Stimulated activated CD4-positive, alpha-beta T cell treated with anti-CD3 and anti-CD28 coated beads, Interleukin-15, amount 100 ng/mL, for 1 hour (primary cell): ENCODE measurements around the gene SCN8A.
A peak's percentile ranks its signal among the peaks of the same experiment; 100 is the strongest.

ENCODE experiments used
- DNase-seq, 2 donors: peaks; one replicate each; pipeline ENCODE4 v3.0.0-alpha.2; 2020; ENCODE audit warnings: low read depth in 1 of 2, low spot score in 1 of 2

SCN8A gene

GRCh38 chr12:51813931-51814310 is 222.9 kb downstream of the SCN8A start:
- no peak for DNase-seq

- DNase-seq, result peak; percentile 35 to 59
Observed at GRCh38 chr12:51814311-51815088, 223.5 kb downstream of the SCN8A start.

- DNase-seq, result no peak
Observed at GRCh38 chr12:51815571-51815970, 224.5 kb downstream of the SCN8A start.

- no peak for DNase-seq
Observed at GRCh38 chr12:51817027-51817953, 226.3 kb downstream of the SCN8A start.

- DNase-seq, result no peak
Observed at GRCh38 chr12:51818086-51818485, 227.1 kb downstream of the SCN8A start.

GRCh38 chr12:51818566-51819300 is 227.7 kb downstream of the SCN8A start:
- no peak for DNase-seq

GRCh38 chr12:51819736-51820525 is 228.9 kb downstream of the SCN8A start:
- DNase-seq, result no peak

GRCh38 chr12:51820526-51821439 is 229.8 kb downstream of the SCN8A start:
- DNase-seq, result peak; percentile 67 to 79

GRCh38 chr12:51821440-51822260 is 230.6 kb downstream of the SCN8A start:
- peak in 1 of 2 donors; percentile 23 for DNase-seq

- DNase-seq, result no peak
Observed at GRCh38 chr12:51822261-51822616, 231.2 kb downstream of the SCN8A start.

GRCh38 chr12:51822956-51823355 is 231.9 kb downstream of the SCN8A start:
- DNase-seq, result no peak

GRCh38 chr12:51823875-51824565 is 233.0 kb downstream of the SCN8A start:
- no peak for DNase-seq

GRCh38 chr12:51825216-51825615 is 234.2 kb downstream of the SCN8A start:
- no peak for DNase-seq

GRCh38 chr12:51826881-51827280 is 235.8 kb downstream of the SCN8A start:
- no peak for DNase-seq

GRCh38 chr12:51827925-51828818 is 237.1 kb downstream of the SCN8A start:
- no peak for DNase-seq

GRCh38 chr12:51829011-51829481 is 238.0 kb downstream of the SCN8A start:
- no peak for DNase-seq

GRCh38 chr12:51829641-51830040 is 238.6 kb downstream of the SCN8A start:
- no peak for DNase-seq
